Keratinocyte (primary cell): ENCODE results near the gene RBM4B. TPM values are rescaled to one million over a fixed set of nuclear protein-coding genes. Genes with fewer than 3 reads are reported as not detected.

Experiments used
- DNase-seq: peaks from one replicate; pipeline ENCODE4 v3.0.0-alpha.2; 2011; ENCODE audit warnings: low read depth, missing footprints, low spot score
- FAIRE-seq: peaks from 2 replicates; lab custom pipeline; 2011; peaks lifted over from hg19 to GRCh38; lab: Jason Lieb, UNC
- H2AFZ ChIP-seq: 2 replicates; pipeline ENCODE4 v1.6.0; 2012; ENCODE audit warnings: low read length, control low read depth, inconsistent platforms; ENCODE audit not compliant: control insufficient read depth
- H3K27ac ChIP-seq: 2 replicates; pipeline ENCODE4 v1.5.1; 2011; ENCODE audit warnings: low read length; ENCODE audit not compliant: control insufficient read depth, insufficient read depth
- H3K27me3 ChIP-seq: 3 replicates; pipeline ENCODE4 v1.6.0; 2011; ENCODE audit warnings: low read length; ENCODE audit not compliant: control insufficient read depth, insufficient read depth; ENCODE audit errors: extremely low read depth
- H3K36me3 ChIP-seq, 2 experiments: 2 replicates in 1 of 2; 3 replicates in 1 of 2; pipeline ENCODE4 v1.5.1; 2011; ENCODE audit warnings: low read length in 2 of 2, mild to moderate bottlenecking in 1 of 2; ENCODE audit not compliant: control insufficient read depth in 2 of 2, insufficient read depth in 2 of 2; ENCODE audit errors: extremely low read depth in 1 of 2
- H3K4me1 ChIP-seq: 3 replicates; pipeline ENCODE4 v1.5.1; 2011; ENCODE audit warnings: low read length; ENCODE audit not compliant: control insufficient read depth, insufficient read depth; ENCODE audit errors: extremely low read depth
- H3K4me2 ChIP-seq: 3 replicates; pipeline ENCODE4 v1.6.0; 2011; ENCODE audit warnings: low read depth, low read length; ENCODE audit not compliant: control insufficient read depth, insufficient read depth; ENCODE audit errors: extremely low read depth
- H3K4me3 ChIP-seq, 3 experiments: fragments of 200-600 bp in 1 of 3; sonication (generic) in 1 of 3; 2 replicates in 2 of 3; 3 replicates in 1 of 3; pipeline ENCODE4 v1.5.1; 2011 to 2016; ENCODE audit warnings: low read length in 3 of 3, mild to moderate bottlenecking in 3 of 3, control low read depth in 2 of 3, inconsistent platforms in 1 of 3, low read depth in 1 of 3, mixed read lengths in 1 of 3, mixed run types in 1 of 3, moderate library complexity in 1 of 3; ENCODE audit not compliant: control insufficient read depth in 2 of 3, insufficient read depth in 2 of 3; ENCODE audit errors: extremely low read depth in 1 of 3
- H3K79me2 ChIP-seq: 2 replicates; pipeline ENCODE4 v1.6.0; 2012; ENCODE audit warnings: low read length; ENCODE audit not compliant: control insufficient read depth, insufficient read depth
- H3K9ac ChIP-seq: 3 replicates; pipeline ENCODE4 v1.6.0; 2011; ENCODE audit warnings: low read length; ENCODE audit not compliant: control insufficient read depth, insufficient read depth; ENCODE audit errors: extremely low read depth
- H3K9me1 ChIP-seq: 3 replicates; pipeline ENCODE4 v1.6.0; 2011; ENCODE audit warnings: low read length; ENCODE audit not compliant: control insufficient read depth, insufficient read depth; ENCODE audit errors: extremely low read depth
- H3K9me3 ChIP-seq: 2 replicates; pipeline ENCODE4 v1.5.1; 2012; ENCODE audit warnings: low read depth, low read length; ENCODE audit not compliant: control insufficient read depth
- H4K20me1 ChIP-seq: 3 replicates; pipeline ENCODE4 v1.6.0; 2011; ENCODE audit warnings: low read length; ENCODE audit not compliant: control insufficient read depth, insufficient read depth; ENCODE audit errors: extremely low read depth
- EZH2 ChIP-seq: IDR thresholded peaks from one replicate; pipeline ENCODE4 v1.6.1; 2012; ENCODE audit warnings: inconsistent platforms, mild to moderate bottlenecking, low read length, moderate library complexity
- dilution Hi-C: fragments of 300-500 bp; cut with MboI; formaldehyde crosslinking; loops from one replicate; pipeline ENCODE4 v1.7.0; 2020; ENCODE audit warnings: low sequenced_read_pairs; ENCODE audit not compliant: extremely low pct_ligation_motif_present
- polyA plus RNA-seq, 5 experiments: library from polyadenylated mRNA; depleted of rRNA in 3 of 5; stranded (reverse) in 3 of 5; stranded (forward) in 1 of 5; unstranded in 1 of 5; fragments of >200 nt; gene quantifications; 1 replicate in 1 of 5; 2 replicates in 3 of 5; 3 replicates in 1 of 5; pipeline versions ENCODE4 v1.2.1 to v1.2.3, GENCODE V29; 2011 to 2012; ENCODE audit warnings: missing spikeins in 2 of 5, low read depth in 1 of 5, low replicate concordance in 1 of 5
- TF ChIP-seq, protein P1 (sequence below), 3 experiments: IDR thresholded peaks in 1 of 3; conservative IDR thresholded peaks in 1 of 3; optimal IDR thresholded peaks in 1 of 3; 2 replicates in 2 of 3; 3 replicates in 1 of 3; pipeline versions ENCODE3 to v1.5.1; 2011; ENCODE audit warnings: low read length in 3 of 3, mild to moderate bottlenecking in 3 of 3, moderate library complexity in 2 of 3, control low read depth in 1 of 3, inconsistent platforms in 1 of 3; ENCODE audit not compliant: insufficient read depth in 2 of 3; ENCODE audit errors: extremely low read depth in 1 of 3

The RBM4B gene
- polyA plus RNA-seq, 1 donor (not counting 4 experiments of a cell fraction or from before 2014, with no cell fraction given) = 20.9 TPM

- H3K27me3 ChIP-seq = no peaks in the 10 kb centered on the region
- no peak for TF ChIP-seq EZH2
- TF ChIP-seq, protein P1, sequence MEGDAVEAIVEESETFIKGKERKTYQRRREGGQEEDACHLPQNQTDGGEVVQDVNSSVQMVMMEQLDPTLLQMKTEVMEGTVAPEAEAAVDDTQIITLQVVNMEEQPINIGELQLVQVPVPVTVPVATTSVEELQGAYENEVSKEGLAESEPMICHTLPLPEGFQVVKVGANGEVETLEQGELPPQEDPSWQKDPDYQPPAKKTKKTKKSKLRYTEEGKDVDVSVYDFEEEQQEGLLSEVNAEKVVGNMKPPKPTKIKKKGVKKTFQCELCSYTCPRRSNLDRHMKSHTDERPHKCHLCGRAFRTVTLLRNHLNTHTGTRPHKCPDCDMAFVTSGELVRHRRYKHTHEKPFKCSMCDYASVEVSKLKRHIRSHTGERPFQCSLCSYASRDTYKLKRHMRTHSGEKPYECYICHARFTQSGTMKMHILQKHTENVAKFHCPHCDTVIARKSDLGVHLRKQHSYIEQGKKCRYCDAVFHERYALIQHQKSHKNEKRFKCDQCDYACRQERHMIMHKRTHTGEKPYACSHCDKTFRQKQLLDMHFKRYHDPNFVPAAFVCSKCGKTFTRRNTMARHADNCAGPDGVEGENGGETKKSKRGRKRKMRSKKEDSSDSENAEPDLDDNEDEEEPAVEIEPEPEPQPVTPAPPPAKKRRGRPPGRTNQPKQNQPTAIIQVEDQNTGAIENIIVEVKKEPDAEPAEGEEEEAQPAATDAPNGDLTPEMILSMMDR (optimal IDR thresholded peaks at IDR 0.05 in 1 of 3, IDR thresholded peaks at IDR 0.05 in 1 of 3, conservative IDR thresholded peaks at IDR 0.05 in 1 of 3; ENCODE audit: extremely low read depth in 1 of 3, insufficient read depth in 2 of 3, low read length in 3 of 3) = no peak
- peak; percentile 55 for FAIRE-seq
Observed at GRCh38 chr11:66719111-66719872, 41.6 kb upstream of the RBM4B start.

GRCh38 chr11:66718320-66718971 is 40.8 kb upstream of the RBM4B start:
- FAIRE-seq (no peak), DNase-seq (peak; percentile 17)
- Histone ChIP-seq H3K27ac (no peak overlapping the region), H3K79me2 (no peaks in the 10 kb centered on the region), H3K9me1 (peaks cover 3% of the 10 kb centered on the region), H3K9me3 (no peaks in the 10 kb centered on the region), H3K4me1 (peaks cover 37% of the 10 kb centered on the region), H3K36me3 (peaks cover 7 to 16% of the 10 kb centered on the region in 2 experiments), H3K4me2 (peak overlapping the region; percentile 74), H2AFZ (peak overlapping the region; percentile 67), H3K27me3 (no peaks in the 10 kb centered on the region), H3K9ac (peak overlapping the region; percentile 55), H3K4me3 (peak overlapping the region; percentile 37 to 46 (median 43)), H4K20me1 (no peaks in the 10 kb centered on the region)
- TF ChIP-seq, protein P1 (optimal IDR thresholded peaks at IDR 0.05 in 1 of 3, IDR thresholded peaks at IDR 0.05 in 1 of 3, conservative IDR thresholded peaks at IDR 0.05 in 1 of 3; ENCODE audit: extremely low read depth in 1 of 3, insufficient read depth in 2 of 3, low read length in 3 of 3) = peak; percentile 36 to 48 (median 39)
- TF ChIP-seq EZH2 = no peak
- dilution Hi-C loops = no loop called here

More at GRCh38 chr11:66719111-66719872, 41.6 kb upstream of the RBM4B start:
- Histone ChIP-seq H3K36me3 (peaks cover 6 to 10% of the 10 kb centered on the region in 2 experiments), H3K4me1 (peaks cover 37% of the 10 kb centered on the region), H3K79me2 (no peaks in the 10 kb centered on the region), H3K9me1 (peaks cover 3% of the 10 kb centered on the region), H4K20me1 (no peaks in the 10 kb centered on the region), H3K27ac (no peak overlapping the region), H3K9me3 (no peaks in the 10 kb centered on the region), H3K4me2 (peak overlapping the region; percentile 74), H2AFZ (no peak overlapping the region), H3K9ac (no peak overlapping the region), H3K4me3 (no peak overlapping the region)
- dilution Hi-C loops = no loop called here
- DNase-seq = no peak
